H9 (cell line): ENCODE data around the gene ZFP36L1. TPM values are rescaled to one million over a fixed set of nuclear protein-coding genes. Genes with fewer than 3 reads are reported as not detected.

ENCODE experiments used
- DNase-seq: peaks from one replicate; pipeline ENCODE4 v3.0.0-alpha.2; 2017
- H2AFZ ChIP-seq: one replicate; pipeline ENCODE4 v1.6.1; 2013; ENCODE audit warnings: mild to moderate bottlenecking, low read length, control low read depth, moderate library complexity
- H2AK5ac ChIP-seq: 2 replicates; pipeline ENCODE4 v1.6.1; 2013; ENCODE audit warnings: low read length, control low read depth, mixed read lengths; ENCODE audit not compliant: insufficient read length
- H2BK120ac ChIP-seq: one replicate; pipeline ENCODE4 v1.6.1; 2013; ENCODE audit warnings: low read depth, mild to moderate bottlenecking, low read length, control low read depth, inconsistent platforms; ENCODE audit not compliant: poor library complexity, severe bottlenecking
- H2BK12ac ChIP-seq: 2 replicates; pipeline ENCODE4 v1.6.1; 2013; ENCODE audit warnings: low read length, control low read depth, mixed read lengths, low read depth; ENCODE audit not compliant: insufficient read length
- H2BK15ac ChIP-seq: 2 replicates; pipeline ENCODE4 v1.6.1; 2013; ENCODE audit warnings: low read depth, low read length, control low read depth
- H2BK20ac ChIP-seq: one replicate; pipeline ENCODE4 v1.6.1; 2013; ENCODE audit warnings: low read depth, mild to moderate bottlenecking, low read length, control low read depth, inconsistent platforms; ENCODE audit not compliant: poor library complexity, severe bottlenecking
- H2BK5ac ChIP-seq: 2 replicates; pipeline ENCODE4 v1.6.1; 2013; ENCODE audit warnings: low read length, control low read depth, mixed read lengths; ENCODE audit not compliant: insufficient read length
- H3K14ac ChIP-seq: 2 replicates; pipeline ENCODE4 v1.6.1; 2013; ENCODE audit warnings: low read length, control low read depth; ENCODE audit not compliant: insufficient read depth
- H3K18ac ChIP-seq: 2 replicates; pipeline ENCODE4 v1.6.1; 2013; ENCODE audit warnings: low read depth, mild to moderate bottlenecking, mixed read lengths, low read length, control low read depth; ENCODE audit not compliant: insufficient read length
- H3K23ac ChIP-seq: 2 replicates; pipeline ENCODE4 v1.6.1; 2013; ENCODE audit warnings: low read length, control low read depth, mixed read lengths, low read depth; ENCODE audit not compliant: insufficient read length
- H3K23me2 ChIP-seq: 2 replicates; pipeline ENCODE4 v1.6.1; 2013; ENCODE audit warnings: low read depth, mild to moderate bottlenecking, mixed read lengths, low read length, control low read depth; ENCODE audit not compliant: insufficient read length, poor library complexity, severe bottlenecking
- H3K27ac ChIP-seq: 2 replicates; pipeline ENCODE4 v1.5.1; 2013; ENCODE audit warnings: low read length, control low read depth, mixed read lengths, low read depth; ENCODE audit not compliant: insufficient read length
- H3K27me3 ChIP-seq: 2 replicates; pipeline ENCODE4 v1.6.1; 2013; ENCODE audit warnings: low read length, control low read depth, inconsistent platforms; ENCODE audit not compliant: insufficient read depth
- H3K4ac ChIP-seq: 2 replicates; pipeline ENCODE4 v1.6.1; 2013; ENCODE audit warnings: low read depth, mild to moderate bottlenecking, control low read depth, inconsistent platforms, low read length, moderate library complexity
- H3K4me1 ChIP-seq: 2 replicates; pipeline ENCODE4 v1.6.1; 2013; ENCODE audit warnings: low read length, control low read depth, inconsistent platforms; ENCODE audit not compliant: insufficient read depth
- H3K4me2 ChIP-seq: 2 replicates; pipeline ENCODE4 v1.6.1; 2013; ENCODE audit warnings: low read length, control low read depth, mixed read lengths; ENCODE audit not compliant: insufficient read length, insufficient read depth
- H3K56ac ChIP-seq: 2 replicates; pipeline ENCODE4 v1.6.1; 2013; ENCODE audit warnings: low read depth, mild to moderate bottlenecking, mixed read lengths, low read length, control low read depth; ENCODE audit not compliant: insufficient read length
- H3K79me1 ChIP-seq: 2 replicates; pipeline ENCODE4 v1.6.1; 2013; ENCODE audit warnings: low read depth, mild to moderate bottlenecking, moderate library complexity, low read length, control low read depth, inconsistent platforms; ENCODE audit not compliant: insufficient read depth, poor library complexity, severe bottlenecking
- H3K79me2 ChIP-seq: 2 replicates; pipeline ENCODE4 v1.6.1; 2013; ENCODE audit warnings: low read length, control low read depth, inconsistent platforms; ENCODE audit not compliant: insufficient read depth
- H3K9ac ChIP-seq: 2 replicates; pipeline ENCODE4 v1.6.1; 2013; ENCODE audit warnings: low read length, control low read depth, mixed read lengths; ENCODE audit not compliant: insufficient read length; ENCODE audit errors: extremely low read depth
- H3K9me3 ChIP-seq: one replicate; pipeline ENCODE4 v1.6.1; 2013; ENCODE audit warnings: low read depth, low read length, inconsistent platforms; ENCODE audit not compliant: control insufficient read depth
- H3T11ph ChIP-seq: one replicate; pipeline ENCODE4 v1.6.1; 2013; ENCODE audit warnings: mild to moderate bottlenecking, low read length, control low read depth, inconsistent platforms
- H4K20me1 ChIP-seq: one replicate; pipeline ENCODE4 v1.6.1; 2013; ENCODE audit not compliant: control insufficient read depth, insufficient read length, insufficient read depth
- H4K5ac ChIP-seq: 2 replicates; pipeline ENCODE4 v1.6.1; 2013; ENCODE audit warnings: low read depth, mild to moderate bottlenecking, mixed read lengths, low read length, control low read depth; ENCODE audit not compliant: insufficient read length
- H4K8ac ChIP-seq: replicated peaks from 2 replicates; pipeline ENCODE4 v1.6.1; 2013; ENCODE audit warnings: low read length, control low read depth, mixed read lengths, low read depth; ENCODE audit not compliant: insufficient read length
- H4K91ac ChIP-seq: 2 replicates; pipeline ENCODE4 v1.6.1; 2013; ENCODE audit warnings: low read depth, mild to moderate bottlenecking, moderate library complexity, mixed read lengths, low read length, control low read depth; ENCODE audit not compliant: insufficient read length
- H3K27ac Mint-ChIP-seq, 3 experiments: 2 replicates in 2 of 3; 3 replicates in 1 of 3; pipeline ENCODE4 v1.8.0; 2020 to 2021; ENCODE audit warnings: mixed read lengths in 3 of 3, mild to moderate bottlenecking in 1 of 3, moderate library complexity in 1 of 3
- H3K27me3 Mint-ChIP-seq: 2 replicates; pipeline ENCODE4 v1.8.0; 2021; ENCODE audit warnings: low read depth, mild to moderate bottlenecking, moderate library complexity, mixed read lengths
- H3K36me3 Mint-ChIP-seq, 3 experiments: 2 replicates in 2 of 3; 3 replicates in 1 of 3; pipeline ENCODE4 v1.8.0; 2020 to 2021; ENCODE audit warnings: low read depth in 3 of 3, mixed read lengths in 3 of 3; ENCODE audit not compliant: insufficient read depth in 1 of 3
- H3K4me1 Mint-ChIP-seq, 2 experiments: 2 replicates each; pipeline ENCODE4 v1.8.0; 2020; ENCODE audit warnings: mixed read lengths in 2 of 2
- H3K4me3 Mint-ChIP-seq, 2 experiments: 2 replicates in 1 of 2; 3 replicates in 1 of 2; pipeline ENCODE4 v1.8.0; 2020 to 2021; ENCODE audit warnings: mild to moderate bottlenecking in 2 of 2, mixed read lengths in 2 of 2, moderate library complexity in 1 of 2
- H3K9me3 Mint-ChIP-seq, 2 experiments: 2 replicates in 1 of 2; 3 replicates in 1 of 2; pipeline ENCODE4 v1.8.0; 2020; ENCODE audit warnings: mild to moderate bottlenecking in 2 of 2, mixed read lengths in 2 of 2, moderate library complexity in 1 of 2
- CTCF ChIP-seq: fragments of 200-600 bp; sonication (generic); conservative IDR thresholded peaks from 3 replicates; pipeline ENCODE4 v1.8.0; 2021; ENCODE audit warnings: antibody characterized with exemption, mild to moderate bottlenecking
- WGBS: extraction: QIAGEN DNeasy Blood & Tissue Kit; methylation state at CpG from one replicate; pipeline ENCODE4 v1.1.7; 2013; ENCODE audit warnings: missing lambda C conversion rate, low lambda C conversion rate, mixed read lengths; ENCODE audit not compliant: insufficient read length; ENCODE audit errors: extremely low coverage; 5-methylcytosine and 5-hydroxymethylcytosine counted together
- total RNA-seq: library from RNA; stranded (reverse); gene quantifications from 2 replicates; pipeline ENCODE4 v1.2.1, GENCODE V29; 2021

The ZFP36L1 gene
- total RNA-seq, 1 experiment from 2014 or later = 109 TPM

GRCh38 chr14:68806526-68807147, 13.8 kb upstream of the ZFP36L1 start:
- H3K4me1 ChIP-seq = no peaks in the 10 kb centered on the region
- H2AK5ac ChIP-seq = no peak overlapping the region
- no peaks in the 10 kb centered on the region for H4K20me1 ChIP-seq
- no peak overlapping the region for H3K27ac Mint-ChIP-seq
- no peak overlapping the region for H2AFZ ChIP-seq
- WGBS = no CpG with 5 or more reads among the region's 4 CpGs
- no peaks in the 10 kb centered on the region for H3K9me3 ChIP-seq
- DNase-seq = no peak
- H2BK120ac ChIP-seq = no peak overlapping the region
- H3K27ac ChIP-seq = no peak overlapping the region
- no peak overlapping the region for H2BK15ac ChIP-seq
- H3K18ac ChIP-seq = no peak overlapping the region
- H3K4ac ChIP-seq = no peak overlapping the region
- peaks cover 24 to 33% of the 10 kb centered on the region in 2 experiments for H3K9me3 Mint-ChIP-seq
- no peak overlapping the region for H3K23ac ChIP-seq
- no peak overlapping the region for H3T11ph ChIP-seq
- peaks cover 17 to 23% of the 10 kb centered on the region in 2 experiments for H3K4me1 Mint-ChIP-seq
- H3K4me3 Mint-ChIP-seq = no peak overlapping the region
- peaks cover 2% of the 10 kb centered on the region for H3K27me3 Mint-ChIP-seq
- no peaks in the 10 kb centered on the region for H3K23me2 ChIP-seq
- no peak overlapping the region for H3K14ac ChIP-seq
- no peaks in the 10 kb centered on the region for H3K79me1 ChIP-seq
- no peaks in the 10 kb centered on the region for H3K27me3 ChIP-seq
- H3K56ac ChIP-seq = no peak overlapping the region
- H2BK12ac ChIP-seq = no peak overlapping the region
- no peak overlapping the region for H3K9ac ChIP-seq
- no peaks in the 10 kb centered on the region for H3K79me2 ChIP-seq
- peaks cover 15 to 23% (median 19%) of the 10 kb centered on the region in 3 experiments for H3K36me3 Mint-ChIP-seq
- no peak overlapping the region for H3K4me2 ChIP-seq
- H2BK20ac ChIP-seq = no peak overlapping the region
- TF ChIP-seq CTCF = no peak
- no peak overlapping the region for H4K8ac ChIP-seq
- H4K91ac ChIP-seq = no peak overlapping the region
- no peak overlapping the region for H2BK5ac ChIP-seq
- H4K5ac ChIP-seq = no peak overlapping the region
